Occipital lobe (tissue), 2 donors: ENCODE data around the gene CAMSAP1. TPM values are rescaled to one million over a fixed set of nuclear protein-coding genes. Genes with fewer than 3 reads are reported as not detected.

Experiments
- DNase-seq: peaks from one replicate; lab custom pipeline; 2025; lab: John Stamatoyannopoulos, UW
- total RNA-seq: library from RNA; depleted of rRNA; stranded (reverse); fragments of >200 nt; gene quantifications from one replicate; pipeline ENCODE4 v1.2.3, GENCODE V29; 2014

Gene CAMSAP1
- total RNA-seq, 1 donor from 2014 or later = 128 TPM

DNA sequence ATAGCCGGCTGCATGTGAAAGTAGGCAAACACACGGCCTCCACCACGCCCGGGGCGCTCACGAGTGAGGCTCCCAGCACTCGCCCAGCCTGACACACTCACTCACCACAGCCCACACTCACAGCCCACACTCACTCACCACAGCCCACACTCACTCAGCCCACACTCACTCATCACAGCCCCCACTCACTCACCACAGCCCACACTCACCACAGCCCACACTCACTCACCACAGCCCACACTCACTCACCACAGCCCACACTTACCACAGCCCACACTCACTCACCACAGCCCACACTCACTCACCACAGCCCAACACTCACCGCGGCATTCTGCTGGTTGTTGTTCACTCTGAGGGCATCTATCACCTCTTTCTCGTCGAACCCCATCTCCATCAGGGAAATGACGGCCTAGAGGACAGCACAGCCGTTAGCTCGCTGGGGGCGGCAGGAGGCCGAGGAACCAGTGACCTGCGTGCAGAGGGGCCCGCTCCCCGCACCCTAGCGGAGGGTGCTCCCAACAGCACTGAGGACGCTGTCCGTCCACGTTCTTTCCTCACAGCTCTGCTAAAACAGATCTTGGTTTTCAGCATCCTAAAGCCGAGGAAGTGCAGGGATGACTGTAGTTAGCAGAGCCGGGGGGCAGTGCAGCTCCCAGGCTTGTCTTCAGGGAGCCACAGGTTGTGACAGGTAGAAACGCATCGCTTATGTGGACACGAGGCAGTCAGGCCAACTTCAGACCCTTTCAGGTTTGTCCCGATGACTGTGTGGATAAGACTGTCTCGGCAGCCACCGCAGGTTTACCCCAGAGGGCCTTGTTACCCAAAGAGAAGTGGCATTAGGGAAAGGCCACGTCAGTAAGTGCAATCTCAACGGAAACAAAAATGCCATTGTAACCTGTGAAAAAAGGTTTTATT, 32.3 kb upstream of the CAMSAP1 start:
- DNase-seq = no peak

DNA sequence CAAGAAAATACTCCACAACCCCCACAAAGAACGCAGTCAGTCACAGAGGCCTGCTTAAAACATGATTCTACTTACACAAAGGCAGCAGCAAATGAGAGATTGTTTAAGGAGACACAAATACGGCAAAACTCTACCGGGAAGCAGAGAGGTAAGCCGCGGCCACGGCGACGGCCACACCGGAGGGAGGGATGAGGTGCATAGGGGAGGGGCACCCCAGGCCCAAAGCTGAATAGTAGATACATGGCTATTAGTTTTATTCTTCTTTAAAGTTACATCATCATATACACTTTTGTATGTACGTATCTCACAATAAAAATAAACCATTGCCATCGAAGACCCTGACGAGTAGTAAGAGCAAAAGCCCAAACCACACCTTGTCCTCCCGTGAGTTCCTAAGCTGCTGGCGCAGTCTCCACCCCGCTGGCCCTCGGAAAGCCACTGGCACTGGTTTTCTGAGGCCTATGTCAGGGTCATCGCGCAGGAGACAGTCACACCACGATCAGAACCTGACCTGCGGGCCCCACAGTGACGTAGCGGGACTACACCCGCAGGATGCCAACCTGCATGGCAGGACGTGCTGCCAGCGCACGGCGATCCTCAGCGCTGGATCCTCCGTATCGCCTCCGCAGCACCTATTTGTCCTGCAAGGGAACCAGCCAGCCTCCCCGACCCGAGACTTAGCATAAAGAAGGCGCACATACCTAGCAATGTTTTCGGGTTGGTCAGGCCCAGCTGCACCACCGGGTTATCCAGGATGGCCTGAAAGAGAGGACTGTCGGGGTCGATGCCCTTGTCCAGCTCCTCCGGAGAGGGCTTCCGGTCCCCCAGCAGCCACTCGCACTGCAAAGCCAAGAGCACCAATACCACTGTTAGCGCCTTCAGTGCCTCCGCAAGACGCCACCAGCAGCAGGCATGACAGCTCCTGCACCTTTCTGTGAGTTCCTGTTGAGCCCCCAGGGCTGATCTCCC, 30.5 kb upstream of the CAMSAP1 start:
- no peak for DNase-seq

DNA sequence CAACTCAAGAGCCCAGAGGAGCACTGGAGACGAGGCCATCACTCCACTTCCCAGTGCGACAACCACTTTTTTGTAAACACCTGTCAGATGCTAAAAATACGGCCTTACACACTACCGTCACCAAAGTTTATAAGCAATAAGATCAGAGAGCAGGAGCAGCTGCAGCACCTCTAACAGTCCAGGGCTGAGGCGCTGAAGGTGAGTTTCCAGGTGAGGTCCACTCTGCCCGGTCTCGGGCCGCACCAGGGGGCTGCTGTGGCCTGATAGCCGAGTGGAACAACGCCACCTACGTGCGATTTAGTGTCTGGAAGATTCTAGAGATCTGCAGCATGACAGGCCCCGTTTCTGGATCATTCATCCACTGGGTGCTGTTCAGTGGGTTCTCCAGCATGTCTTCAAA, 25.8 kb upstream of the CAMSAP1 start:
- no peak for DNase-seq

DNA sequence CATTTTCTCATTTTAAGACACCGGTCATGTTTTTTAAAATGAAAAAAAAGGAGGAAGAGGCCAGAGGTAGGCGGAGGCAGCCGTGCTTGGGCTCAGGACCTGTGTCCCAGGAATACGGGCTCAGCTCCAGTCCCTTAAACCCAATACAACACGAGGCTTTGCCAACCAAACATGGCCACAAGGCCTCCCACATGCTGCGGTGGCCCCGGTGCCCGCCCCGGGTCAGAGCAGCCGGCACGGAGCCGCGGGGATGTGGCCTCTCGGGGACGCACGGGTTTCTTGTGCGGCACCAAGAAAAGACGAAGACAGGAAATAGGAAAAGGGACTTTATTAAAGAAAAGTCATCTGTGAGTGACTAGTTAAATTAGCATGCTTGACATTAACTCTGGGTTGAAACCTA, 25.3 kb upstream of the CAMSAP1 start:
- DNase-seq = no peak

DNA sequence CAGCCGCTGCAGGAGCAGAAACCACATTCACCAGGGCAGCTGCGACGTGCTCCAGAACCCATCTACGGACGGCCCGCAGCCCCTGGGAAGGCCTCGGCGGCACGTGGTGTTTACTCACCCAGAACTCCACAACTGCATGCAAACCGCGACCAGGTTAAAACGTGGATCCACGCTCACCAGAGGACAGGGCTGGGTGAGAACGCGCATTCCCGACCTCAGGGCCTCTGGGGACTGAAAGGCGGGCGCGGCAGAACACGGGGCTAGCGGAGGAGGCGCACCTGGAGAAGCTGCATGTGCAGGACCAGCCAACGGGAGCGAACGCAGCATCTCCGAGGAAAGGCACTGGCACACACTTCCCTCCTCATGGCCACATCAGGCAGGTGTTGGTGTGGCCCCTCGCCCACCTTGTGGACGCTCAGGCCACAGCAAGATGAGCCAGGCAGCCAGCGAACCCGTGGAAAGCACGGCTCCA, 24.0 kb upstream of the CAMSAP1 start:
- DNase-seq = no peak

DNA sequence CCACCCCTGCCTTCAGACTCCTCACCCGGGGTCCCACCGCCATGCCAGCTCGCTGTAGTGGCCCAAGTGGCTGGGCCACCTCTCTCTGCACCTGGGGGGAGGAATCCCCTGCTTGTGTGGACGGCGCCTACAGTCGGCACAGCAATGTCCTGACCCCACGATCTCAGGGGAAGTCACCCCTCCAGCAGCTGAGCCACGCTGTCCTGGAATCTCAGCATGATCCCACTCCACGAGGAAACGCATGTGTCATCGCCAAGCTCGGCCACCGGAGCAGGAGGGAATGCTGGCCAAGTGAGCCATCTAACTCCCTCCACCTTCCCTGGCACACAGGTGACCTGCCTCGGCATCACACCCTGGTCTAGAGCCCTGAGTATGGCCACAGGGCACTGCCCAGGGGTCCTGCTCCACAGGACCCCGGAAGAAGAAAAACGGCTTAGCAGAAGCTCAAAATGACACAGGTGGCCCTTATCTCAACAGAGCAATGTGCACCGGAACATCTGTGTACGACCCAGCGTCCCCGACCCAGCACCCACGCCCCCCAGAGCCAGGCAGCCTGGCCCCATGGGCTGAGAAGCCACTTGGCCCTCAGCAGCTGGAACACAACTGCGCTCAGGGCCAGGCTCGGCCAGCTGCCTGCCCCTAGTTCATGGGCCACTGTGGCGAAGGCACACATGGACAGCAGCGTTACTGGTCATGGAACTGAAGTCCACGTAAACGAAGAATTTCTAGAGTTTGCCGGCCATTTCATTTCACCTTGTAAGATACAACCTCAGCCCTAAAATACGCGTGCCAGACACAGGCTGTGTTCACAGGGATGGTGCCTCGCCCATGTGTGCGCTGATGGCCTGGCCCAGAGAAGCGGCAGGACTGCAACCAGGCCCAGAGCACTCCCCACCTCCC, 23.4 kb upstream of the CAMSAP1 start:
- no peak for DNase-seq

DNA sequence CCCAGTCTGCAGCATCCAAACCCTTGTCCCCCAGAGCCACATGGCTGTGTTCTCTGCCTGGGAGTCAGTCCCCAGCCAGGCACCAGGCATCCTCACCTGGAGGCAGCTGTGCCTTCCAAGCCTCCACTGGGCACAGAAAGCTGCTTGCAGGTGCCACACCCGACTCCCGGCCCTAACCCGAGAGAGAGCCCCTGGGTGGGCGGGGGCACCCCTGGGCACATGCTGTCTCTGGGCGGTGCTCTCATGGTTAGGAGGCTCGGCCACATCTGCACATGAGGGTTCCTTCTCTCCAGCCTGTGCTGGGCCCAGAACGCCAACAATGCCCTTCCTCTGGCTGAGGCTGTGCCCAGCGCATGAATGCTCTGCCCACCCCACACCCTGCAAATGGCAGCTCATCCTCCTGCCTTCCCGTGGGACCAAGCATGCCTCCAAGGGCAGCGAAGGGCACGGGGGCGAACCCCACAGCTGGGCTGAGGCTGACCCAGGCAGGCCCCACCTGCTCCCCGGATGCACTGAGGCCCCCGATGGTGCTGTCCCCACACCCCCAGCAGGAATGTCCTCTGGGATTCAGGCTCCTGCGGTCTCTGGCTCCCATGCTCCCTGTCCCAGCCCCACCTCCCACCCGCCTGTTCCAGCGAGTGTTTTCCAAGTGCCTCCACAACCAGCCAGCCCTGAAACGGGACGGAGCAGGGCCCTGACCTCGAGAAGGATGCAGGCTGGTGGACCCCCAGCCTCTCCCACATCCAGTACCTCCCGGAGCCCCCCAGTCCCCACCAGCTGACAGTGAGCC, 22.5 kb upstream of the CAMSAP1 start:
- DNase-seq = no peak

DNA sequence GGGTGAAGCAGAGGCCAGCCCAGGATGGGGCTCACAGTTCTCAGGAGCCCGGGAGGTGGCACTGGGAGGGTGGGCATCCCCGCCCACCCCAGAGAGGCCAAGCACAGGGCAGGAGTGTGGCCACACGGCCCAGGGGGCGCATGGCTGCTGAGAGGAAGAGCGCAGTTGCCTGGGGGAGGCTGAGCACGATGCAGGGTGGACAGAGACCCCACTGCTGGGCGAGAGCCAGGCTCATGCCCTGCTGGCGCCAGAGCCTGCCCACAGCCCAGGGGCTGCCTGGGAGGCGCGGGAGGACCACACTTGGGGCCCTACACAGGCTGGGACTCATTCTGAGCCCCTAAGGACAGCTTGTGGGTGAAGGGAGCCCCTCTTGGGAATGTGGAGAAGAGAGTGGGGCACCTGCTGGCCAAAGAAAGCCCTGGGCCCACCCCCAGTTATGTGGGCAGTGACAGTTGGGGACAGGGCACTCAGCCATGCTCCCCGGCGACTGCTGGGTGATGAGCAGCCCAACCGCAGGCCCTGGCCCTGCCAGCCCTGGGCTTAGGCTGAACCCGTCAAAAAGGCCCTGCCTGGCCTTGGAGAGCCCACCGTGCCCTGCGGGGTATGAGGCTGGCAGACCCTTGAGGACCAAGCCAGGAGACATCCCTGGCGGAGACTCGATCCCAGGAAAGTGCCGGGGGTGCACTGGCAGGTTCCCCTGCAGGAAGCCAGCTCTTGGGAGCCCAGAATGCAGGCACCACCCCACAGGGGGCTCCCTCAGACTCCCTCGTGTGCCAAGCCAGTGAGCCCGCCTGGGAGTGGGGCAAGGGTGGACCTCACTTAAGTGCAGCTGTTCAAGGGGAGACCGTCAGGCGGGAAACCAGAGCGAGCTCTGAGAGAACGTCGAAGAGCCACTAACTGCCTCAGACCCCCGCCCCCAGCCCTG, 21.6 kb upstream of the CAMSAP1 start:
- DNase-seq = no peak

DNA sequence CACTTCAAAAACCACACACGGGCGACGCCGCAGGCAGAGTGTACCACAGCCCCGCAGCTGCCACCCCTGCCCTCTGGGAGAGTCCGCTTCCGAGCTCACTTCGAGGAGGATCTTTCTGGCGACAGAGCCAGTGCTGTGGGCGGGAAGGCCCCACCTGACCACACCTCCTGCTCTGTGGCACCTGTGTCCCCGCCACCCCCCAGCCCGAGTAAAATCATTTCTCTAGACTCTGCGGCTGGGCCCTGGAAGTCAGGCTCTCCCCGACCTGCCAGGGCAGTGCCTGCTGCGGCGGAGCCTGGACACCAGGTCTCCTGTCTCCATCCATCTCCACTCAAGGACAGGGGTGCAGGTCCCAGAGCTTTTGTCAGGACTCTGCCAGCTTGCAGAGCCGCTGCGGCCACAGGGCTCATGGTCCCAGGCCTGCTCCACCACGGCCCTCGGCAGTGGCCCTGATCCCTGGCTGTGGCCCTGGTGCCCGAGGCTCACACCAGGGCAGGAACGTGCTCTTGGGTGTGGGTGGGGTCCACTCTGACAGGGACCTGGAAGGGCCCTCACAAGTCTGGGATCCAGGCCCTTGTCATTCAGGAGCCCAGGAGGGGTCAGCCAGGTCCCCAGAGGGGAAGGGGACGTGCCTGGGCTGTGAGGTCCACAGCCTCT, 20.9 kb upstream of the CAMSAP1 start:
- DNase-seq = no peak

DNA sequence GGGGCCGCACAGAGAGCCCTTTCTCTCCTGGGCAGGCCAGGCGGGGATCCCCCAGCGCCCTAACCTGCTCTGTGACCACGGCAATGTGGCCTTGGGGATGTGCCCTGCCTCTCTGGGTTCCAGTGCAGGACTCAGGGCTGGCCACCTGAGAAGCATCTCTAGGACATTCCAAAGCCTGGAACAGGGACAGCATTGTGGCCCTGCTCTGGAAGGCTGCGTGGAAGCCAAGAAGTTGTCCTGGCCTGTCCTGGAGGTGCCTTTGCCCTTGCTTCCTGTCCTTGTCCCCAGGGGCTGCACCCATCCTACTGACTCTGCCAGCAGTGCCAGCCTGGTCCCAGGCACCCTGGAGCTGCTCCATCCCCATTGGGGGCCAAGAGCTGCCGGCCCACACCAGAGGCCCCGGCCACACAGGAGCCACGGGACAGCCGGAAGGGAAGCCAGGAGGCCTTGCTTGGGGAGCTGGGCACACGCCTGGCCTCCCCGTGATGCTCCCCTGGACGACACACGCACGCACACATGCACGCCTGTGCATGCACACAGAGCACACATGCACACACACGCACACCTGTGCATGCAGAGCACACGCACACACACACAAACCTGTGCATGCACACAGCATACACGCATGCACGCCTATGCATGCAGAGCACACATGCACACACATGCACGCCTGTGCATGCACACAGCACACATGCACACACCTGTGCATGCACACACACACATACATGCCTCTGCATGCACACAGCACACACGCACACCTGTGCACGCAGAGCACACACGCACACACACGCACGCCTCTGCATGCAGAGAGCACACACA, 20.1 kb upstream of the CAMSAP1 start:
- no peak for DNase-seq

DNA sequence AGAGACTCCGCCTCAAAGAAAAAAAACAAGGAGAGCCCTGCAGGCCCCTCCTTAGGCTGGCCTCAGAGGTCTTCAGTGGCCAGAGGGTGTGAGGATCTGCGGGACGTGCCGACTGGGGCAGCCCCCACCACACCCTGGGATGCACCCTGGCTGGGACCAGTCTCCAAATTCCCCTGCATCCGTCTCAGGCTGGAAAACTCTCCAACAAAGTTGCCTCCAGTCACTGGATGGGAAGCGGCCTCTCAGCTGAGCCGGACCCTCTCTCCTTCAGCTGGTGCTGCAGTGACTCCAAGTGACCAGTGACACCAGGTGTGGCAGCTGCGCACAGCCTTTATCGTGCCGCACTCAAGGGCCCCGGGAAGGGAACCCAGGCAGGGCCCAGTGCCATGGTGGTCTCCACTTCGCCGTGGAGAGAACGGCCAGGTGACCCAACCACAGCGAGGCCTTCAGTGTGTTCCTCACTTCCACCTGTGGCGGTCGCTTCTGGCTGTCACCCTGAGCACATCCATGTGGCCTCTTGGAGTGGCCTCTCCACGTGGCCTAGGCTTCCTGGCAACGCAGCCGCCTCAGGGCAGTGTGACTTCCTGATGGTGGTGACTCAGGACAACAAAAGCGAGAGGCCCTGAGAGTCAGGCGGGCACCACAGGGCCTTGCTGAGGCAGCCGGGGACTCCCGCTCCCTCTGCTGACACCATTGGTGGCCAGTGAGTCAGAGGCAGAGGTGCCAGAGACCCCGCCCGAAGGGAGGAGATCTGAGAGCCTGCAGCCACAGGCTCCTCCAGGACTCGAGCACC, 19.3 kb upstream of the CAMSAP1 start:
- no peak for DNase-seq

DNA sequence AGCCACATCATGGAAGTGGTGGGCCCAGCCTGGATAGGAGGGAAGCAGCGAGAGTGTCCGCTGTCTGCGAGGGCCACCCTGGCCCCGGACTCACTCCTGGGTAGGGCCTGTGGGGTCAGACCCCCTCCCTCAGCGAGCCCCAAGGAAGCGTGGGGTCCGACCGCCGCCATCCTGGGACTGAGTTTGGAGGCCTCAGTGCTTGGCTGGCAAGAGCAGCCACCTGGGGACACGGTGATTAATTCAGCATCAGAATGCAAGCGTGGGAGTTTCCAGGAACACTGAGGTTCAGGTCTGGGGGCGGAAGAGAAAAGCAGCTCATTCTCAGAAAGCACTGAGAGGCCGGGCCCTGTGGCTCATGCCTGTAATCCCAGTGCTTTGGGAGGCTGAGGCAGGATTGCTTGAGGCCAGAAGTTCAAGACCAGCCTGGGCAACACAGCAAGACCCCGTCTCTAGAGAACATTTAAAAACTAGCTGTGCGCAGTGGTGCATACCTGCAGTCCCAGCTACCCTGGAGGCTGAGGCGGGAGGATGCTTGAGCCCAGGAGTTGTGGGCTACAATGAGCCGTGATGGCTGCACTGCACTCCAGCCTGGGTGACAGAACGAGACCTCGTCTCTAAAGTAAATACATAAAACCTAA, 18.3 kb upstream of the CAMSAP1 start:
- no peak for DNase-seq

DNA sequence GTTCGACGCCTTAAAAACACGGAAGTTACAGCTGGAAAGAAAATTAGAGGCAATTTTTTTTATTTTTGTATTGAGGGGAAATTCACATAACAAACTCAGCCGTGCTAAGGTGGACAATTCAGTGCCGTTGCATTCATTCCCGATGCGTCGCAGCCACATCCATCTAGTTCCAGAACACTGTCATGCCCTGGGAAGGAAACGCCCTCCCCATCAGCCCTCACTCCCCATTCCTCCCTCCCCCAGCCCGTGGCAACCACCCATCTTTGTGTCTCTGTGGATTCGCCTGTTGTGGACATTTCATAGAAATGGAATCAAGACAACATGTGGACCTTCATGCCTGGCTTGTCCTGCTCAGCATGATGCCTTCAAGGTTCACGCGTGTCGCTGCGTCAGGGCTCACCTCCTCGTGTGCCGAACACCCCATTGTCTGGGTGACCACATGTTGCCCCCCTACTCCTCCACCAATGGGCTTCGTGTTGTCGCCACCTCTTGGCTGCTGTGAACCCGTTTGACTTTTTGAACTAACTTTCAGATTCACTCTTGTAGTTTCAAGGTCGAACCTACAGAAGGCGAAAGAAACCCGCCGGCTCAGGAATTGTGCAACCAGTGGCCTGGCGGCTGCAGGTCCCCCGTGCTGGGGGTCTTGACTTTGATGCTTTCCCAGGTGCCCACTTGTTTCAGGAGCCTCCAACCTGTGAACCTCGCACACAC, 17.4 kb upstream of the CAMSAP1 start:
- no peak for DNase-seq

DNA sequence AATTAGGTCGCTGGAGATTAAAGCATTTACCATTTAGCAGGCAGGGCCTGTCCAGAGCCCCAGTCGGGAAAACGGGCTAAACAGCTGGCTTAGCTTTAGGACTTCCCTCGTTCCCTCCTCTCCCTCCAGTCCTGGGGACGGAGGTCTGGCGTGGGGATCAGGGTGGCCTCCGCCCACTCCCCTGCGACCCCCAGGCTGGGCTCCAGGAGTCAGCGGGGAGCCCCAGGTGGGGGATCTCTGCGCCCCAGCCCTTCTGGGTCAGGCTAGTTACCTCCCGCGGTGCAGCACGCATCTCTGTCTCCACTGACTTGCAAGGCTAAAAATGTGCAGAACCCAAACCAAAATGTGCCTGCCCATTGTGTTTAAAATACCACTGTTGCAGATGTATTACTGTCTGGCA, 16.2 kb upstream of the CAMSAP1 start:
- no peak for DNase-seq

DNA sequence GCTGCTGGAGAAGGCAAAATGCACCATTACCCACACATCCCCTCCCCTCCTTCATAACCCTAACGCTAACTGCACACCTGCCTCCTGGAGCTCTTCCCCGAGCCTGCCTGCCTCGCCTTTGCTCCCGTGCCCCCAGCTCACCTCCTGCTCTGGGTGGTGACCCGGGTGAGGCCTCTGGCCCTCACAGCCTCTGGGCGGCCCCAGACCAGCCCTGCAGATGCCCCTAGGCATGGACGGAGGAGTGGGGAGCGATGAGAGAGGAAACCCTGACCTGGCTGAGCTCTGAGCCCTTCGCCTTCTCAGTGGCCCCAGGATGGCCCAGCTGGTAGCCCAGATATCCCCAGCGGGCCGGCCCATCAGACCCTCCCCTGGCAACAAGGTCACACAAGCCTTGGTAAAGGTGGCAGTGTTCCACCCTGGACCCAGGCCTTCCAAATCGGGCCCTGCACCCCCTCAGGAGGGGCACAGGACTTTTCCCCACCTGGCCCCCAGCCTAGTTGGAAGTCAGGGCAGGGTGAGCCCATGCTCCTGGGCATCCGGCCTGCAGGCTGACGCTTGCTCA, 14.5 kb upstream of the CAMSAP1 start:
- no peak for DNase-seq
